DMS 273 treated with DMSO at 0.1 percent for 48 hours (cell line): ENCODE measurements around the gene ARMC9.

Source experiments
- DNase-seq: peaks from one replicate; lab custom pipeline; 2025; lab: John Stamatoyannopoulos, UW

Gene ARMC9

DNA sequence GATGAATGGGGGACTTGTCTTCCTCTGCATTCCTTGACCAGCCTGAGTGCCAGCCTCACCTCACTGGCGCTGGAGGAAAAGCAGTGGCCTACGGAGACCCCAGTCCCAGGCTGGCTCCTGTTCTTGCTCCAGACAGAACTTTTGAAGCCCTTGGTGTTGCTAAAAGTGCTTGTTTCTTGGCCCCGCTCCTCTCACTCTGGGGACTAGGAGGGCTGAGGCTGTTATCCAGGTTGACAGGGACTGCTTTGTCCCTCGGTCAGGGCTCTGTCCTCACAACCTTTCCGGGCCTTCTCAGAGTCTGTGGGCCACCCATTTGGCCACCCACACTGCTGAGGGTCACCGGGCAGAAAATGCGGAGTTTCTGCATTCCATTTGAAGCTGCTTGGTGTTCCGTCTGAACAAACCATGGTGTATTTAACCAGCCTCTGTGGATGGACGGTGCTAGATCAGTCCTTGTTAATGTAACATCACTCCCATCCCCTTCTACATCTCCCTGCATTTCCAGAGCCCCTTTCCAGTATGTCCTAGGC, 222.7 kb downstream of the ARMC9 start:
- no peak for DNase-seq

- no peak for DNase-seq
These were observed 223.6 kb downstream of the ARMC9 start for GRCh38 chr2:231422056-231422455.

- no peak for DNase-seq
These were observed 224.7 kb downstream of the ARMC9 start for GRCh38 chr2:231423176-231423575.
